Heart right ventricle (tissue), 16 donors: ENCODE results near the gene SPTBN5. TPM values are rescaled to one million over a fixed set of nuclear protein-coding genes. Genes with fewer than 3 reads are reported as not detected.

ENCODE experiments used
- ATAC-seq, 8 donors: fragments of 200-7000 bp; cut with Tn5 transposase; one replicate each; pipeline ENCODE4 v1.9.1; 2020; ENCODE audit warnings: mild to moderate bottlenecking in 8 of 8, moderate library complexity in 8 of 8, moderate number of reproducible peaks in 1 of 8
- DNase-seq, 2 donors: peaks; one replicate each; pipeline ENCODE4 v3.0.0-alpha.2; 2020
- H3K27ac ChIP-seq, 10 donors: fragments of 200-600 bp; sonication (generic) in 2 of 10; one replicate each; pipeline versions ENCODE4 v1.5.0 to v1.8.0; 2020 to 2022; ENCODE audit warnings: mild to moderate bottlenecking in 3 of 10
- H3K27me3 ChIP-seq, 7 donors: fragments of 200-600 bp; one replicate each; pipeline ENCODE4 v1.8.0; 2021 to 2022; ENCODE audit warnings: mild to moderate bottlenecking in 2 of 7
- H3K36me3 ChIP-seq, 9 donors: fragments of 200-600 bp; sonication (generic) in 1 of 9; one replicate each; pipeline versions ENCODE4 v1.5.0 to v1.8.0; 2020 to 2022; ENCODE audit warnings: mild to moderate bottlenecking in 2 of 9
- H3K4me1 ChIP-seq, 9 donors: fragments of 200-600 bp; sonication (generic) in 1 of 9; one replicate each; pipeline versions ENCODE4 v1.5.0 to v1.8.0; 2020 to 2022; ENCODE audit warnings: mild to moderate bottlenecking in 4 of 9
- H3K4me3 ChIP-seq, 10 donors: fragments of 200-600 bp; sonication (generic) in 2 of 10; one replicate each; pipeline versions ENCODE4 v1.5.0 to v1.8.0; 2020 to 2022; ENCODE audit warnings: mild to moderate bottlenecking in 7 of 10, moderate library complexity in 2 of 10
- H3K9me3 ChIP-seq, 11 donors: fragments of 200-600 bp in 10 of 11; sonication (generic) in 2 of 11; one replicate each; pipeline versions ENCODE4 v1.5.0 to v1.8.0; 2013 to 2022; ENCODE audit warnings: mild to moderate bottlenecking in 2 of 11, control low read depth in 1 of 11, moderate library complexity in 1 of 11
- WGBS, 2 donors: extraction: QIAGEN DNeasy Blood & Tissue Kit; methylation state at CpG; one replicate each; pipeline ENCODE4 v1.1.7; 2013; ENCODE audit warnings: inconsistent platforms in 1 of 2; 5-methylcytosine and 5-hydroxymethylcytosine counted together
- intact Hi-C, 10 donors: fragments of 100-400 bp; cut with DNase I; formaldehyde crosslinking; loops; one replicate each; pipeline versions ENCODE4 v1.11.1 to v1.14.2; 2022
- polyA plus RNA-seq, 2 donors: library from polyadenylated mRNA; stranded (reverse); fragments of 200-250 nt; gene quantifications; one replicate each; pipeline ENCODE4 v1.2.3, GENCODE V29; 2013
- total RNA-seq, 10 donors: library from RNA; stranded (reverse); fragmentation: NEBNext Ultra II Directional in 3 of 10; extraction: Animal tissue kit (Norgen Biotek cat#: 25700) in 3 of 10; gene quantifications; one replicate each; pipeline versions ENCODE4 v1.2.1 to v1.2.4, GENCODE V29; 2021 to 2023
- TF ChIP-seq, protein P1 (sequence below), 9 donors: fragments of 200-600 bp; sonication (generic) in 2 of 9; IDR thresholded peaks; one replicate each; pipeline versions ENCODE4 v1.5.0 to v1.8.0; 2021 to 2022; ENCODE audit warnings: antibody characterized with exemption in 9 of 9, mild to moderate bottlenecking in 5 of 9, moderate library complexity in 1 of 9
- donor health status: Arrhythmogenic right ventricular cardiomyopathy.
- donor health status: ischemic (EF 13 %, LVEDD 7.1; RV severe dilation, severe dysfunction).
- donor health status: healthy with polysubstance abuse.
- donor health status: DM: no; HTN: yes; CAD: no.
- donor health status: DM: no; HTN: no; CAD: no.
- donor health status: ischemic (EF 25% LVEDD 6.9; RV normal size, moderate dysfunction).
- donor health status: ischemic (EF 25% LVEDD 5.7; RV mildly dilated, moderate dysfunction).
- donor health status: healthy.
- donor health status: DM: yes; HTN: yes; CAD: no.
- donor health status: Ischemic cardiomyopathy.
- donor health status: ischemic (EF 35%, LVEDD 5.7; RV mildly dilated, moderate dysfunction).
- donor health status: nonischemic (EF 11% LVEDD 7.7; RV severe dilation, severe dysfunction).
- donor health status: DM: yes; HTN: yes; CAD: no.
- donor health status: PGD.
- donor health status: ischemic (EF 29% LVEDD 5.4; RV normal size, mild dysfunction).
- donor health status: nonischemic (EF 23%, LVEDD 6.1; RV moderate dilation, normal function).

The SPTBN5 gene
- total and polyA plus RNA-seq, 12 donors = 0.94 to 8.7 (median 2.4) TPM

DNA sequence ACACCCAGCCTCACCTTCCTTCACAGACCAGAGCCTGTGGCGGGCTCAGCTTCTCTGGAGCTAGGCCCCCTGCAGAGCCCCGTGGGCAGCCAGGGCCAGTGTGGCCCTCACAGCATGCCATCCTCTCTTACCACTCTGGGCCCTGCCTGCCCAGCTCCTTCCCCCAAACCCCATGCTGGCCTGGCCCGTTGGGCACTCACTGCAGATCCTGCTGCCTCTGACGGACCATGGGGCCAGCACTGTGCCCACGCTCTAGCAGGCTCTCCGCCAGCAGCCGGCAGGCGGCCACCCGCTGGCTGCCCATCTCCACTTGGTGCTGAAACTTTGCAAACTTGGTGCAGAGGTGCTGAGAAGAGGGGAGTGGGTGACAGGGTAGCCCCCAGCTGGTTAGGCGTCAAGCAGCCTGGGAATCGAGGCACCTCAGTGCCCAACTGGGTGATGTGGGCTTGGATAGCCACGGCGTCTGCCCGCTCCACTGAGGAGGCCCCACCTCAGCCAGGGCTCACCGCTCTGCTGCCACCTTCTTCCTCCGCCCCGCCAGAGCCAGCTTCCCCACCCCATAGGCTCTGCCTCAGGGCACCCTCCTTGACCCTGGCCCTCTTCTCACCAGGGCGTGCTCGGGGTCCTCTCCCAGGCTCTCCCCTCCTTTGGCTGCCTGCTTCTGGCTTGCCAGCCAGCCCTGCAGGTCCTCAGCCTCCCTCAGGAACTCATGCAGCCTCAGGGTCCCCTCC, 22.5 kb downstream of the SPTBN5 start:
- WGBS, 2 donors = 94% methylated on average over 19 of the region's 19 CpGs
- intact Hi-C loops = no loop called here
- peak in 2 of 8 donors; percentile 6 to 12 for ATAC-seq

GRCh38 chr15:41870689-41871081, 23.2 kb downstream of the SPTBN5 start:
- H3K27me3 ChIP-seq = no peaks in the 10 kb centered on the region
- peaks cover 0 to 10% (median 0%) of the 10 kb centered on the region in 9 donors for H3K36me3 ChIP-seq
- intact Hi-C loops = no loop called here
- H3K4me3 ChIP-seq = no peak overlapping the region
- H3K9me3 ChIP-seq = no peaks in the 10 kb centered on the region
- peaks cover 0 to 8% (median 4%) of the 10 kb centered on the region in 9 donors for H3K4me1 ChIP-seq
- WGBS, 2 donors = 63 to 66% methylated on average over 9 of the region's 9 CpGs
- ATAC-seq (peak in 5 of 8 donors; percentile 34 to 60 (median 49)), DNase-seq (no peak)
- no peak overlapping the region for H3K27ac ChIP-seq
- TF ChIP-seq, protein P1, sequence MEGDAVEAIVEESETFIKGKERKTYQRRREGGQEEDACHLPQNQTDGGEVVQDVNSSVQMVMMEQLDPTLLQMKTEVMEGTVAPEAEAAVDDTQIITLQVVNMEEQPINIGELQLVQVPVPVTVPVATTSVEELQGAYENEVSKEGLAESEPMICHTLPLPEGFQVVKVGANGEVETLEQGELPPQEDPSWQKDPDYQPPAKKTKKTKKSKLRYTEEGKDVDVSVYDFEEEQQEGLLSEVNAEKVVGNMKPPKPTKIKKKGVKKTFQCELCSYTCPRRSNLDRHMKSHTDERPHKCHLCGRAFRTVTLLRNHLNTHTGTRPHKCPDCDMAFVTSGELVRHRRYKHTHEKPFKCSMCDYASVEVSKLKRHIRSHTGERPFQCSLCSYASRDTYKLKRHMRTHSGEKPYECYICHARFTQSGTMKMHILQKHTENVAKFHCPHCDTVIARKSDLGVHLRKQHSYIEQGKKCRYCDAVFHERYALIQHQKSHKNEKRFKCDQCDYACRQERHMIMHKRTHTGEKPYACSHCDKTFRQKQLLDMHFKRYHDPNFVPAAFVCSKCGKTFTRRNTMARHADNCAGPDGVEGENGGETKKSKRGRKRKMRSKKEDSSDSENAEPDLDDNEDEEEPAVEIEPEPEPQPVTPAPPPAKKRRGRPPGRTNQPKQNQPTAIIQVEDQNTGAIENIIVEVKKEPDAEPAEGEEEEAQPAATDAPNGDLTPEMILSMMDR (IDR thresholded peaks at IDR 0.05) = no peak

More for the DNA sequence above, 22.5 kb downstream of the SPTBN5 start:
- Histone ChIP-seq H3K9me3 (no peaks in the 10 kb centered on the region), H3K4me3 (no peak overlapping the region), H3K36me3 (peaks cover 0 to 5% (median 0%) of the 10 kb centered on the region in 9 donors), H3K27me3 (no peaks in the 10 kb centered on the region), H3K27ac (peak overlapping the region in 1 of 10 donors; percentile 40), H3K4me1 (peaks cover 0 to 8% (median 4%) of the 10 kb centered on the region in 9 donors)
- no peak for DNase-seq
- TF ChIP-seq, protein P1 (IDR thresholded peaks at IDR 0.05) = no peak

- DNase-seq = no peak
- Histone ChIP-seq H3K4me1 (peaks cover 0 to 8% (median 4%) of the 10 kb centered on the region in 9 donors), H3K36me3 (peaks cover 0 to 10% (median 0%) of the 10 kb centered on the region in 9 donors), H3K9me3 (no peaks in the 10 kb centered on the region), H3K4me3 (no peak overlapping the region), H3K27me3 (no peaks in the 10 kb centered on the region), H3K27ac (no peak overlapping the region)
- 87 to 91% methylated on average over 42 of the region's 42 CpGs for WGBS, 2 donors
- ATAC-seq = no peak
- intact Hi-C loops = no loop called here
- TF ChIP-seq, protein P1 (IDR thresholded peaks at IDR 0.05) = no peak
Observed at GRCh38 chr15:41869770-41870688, 23.8 kb downstream of the SPTBN5 start.

GRCh38 chr15:41868321-41868720, 25.5 kb downstream of the SPTBN5 start:
- Histone ChIP-seq H3K4me3 (no peak overlapping the region), H3K4me1 (peaks cover 0 to 8% (median 4%) of the 10 kb centered on the region in 9 donors), H3K36me3 (peaks cover 0 to 10% (median 0%) of the 10 kb centered on the region in 9 donors), H3K27me3 (no peaks in the 10 kb centered on the region), H3K9me3 (no peaks in the 10 kb centered on the region), H3K27ac (no peak overlapping the region)
- DNase-seq (no peak), ATAC-seq (no peak)
- 98% methylated on average over 15 of the region's 15 CpGs for WGBS, 2 donors
- intact Hi-C loops = no loop called here
- TF ChIP-seq, protein P1 (IDR thresholded peaks at IDR 0.05) = no peak
